PC-3 (cell line): ENCODE results near the gene TRIM40. TPM values are rescaled to one million over a fixed set of nuclear protein-coding genes. Genes with fewer than 3 reads are reported as not detected.
"Not testable (repeated sequence)": the region's sequence is repeated elsewhere in the genome, so short reads cannot be mapped to it uniquely, and the experiment has no call there.

Experiments
- ATAC-seq: fragments of 200-7000 bp; cut with Tn5 transposase; 2 replicates; pipeline ENCODE4 v1.9.1; 2020; ENCODE audit warnings: mild to moderate bottlenecking, moderate library complexity
- BruUV-seq: library from RNA; stranded (reverse); fragments of 400-500 nt; replicated peaks from 2 replicates; lab custom pipeline; 2021; lab: Mats Ljungman, UMichigan
- CTCF ChIA-PET: fragments of 300-600 bp; sonication (Branson Sonifier 250); formaldehyde crosslinking; loops from one replicate; lab custom pipeline; 2022; ENCODE audit warnings: antibody characterized with exemption; lab: Charles Lee
- POLR2A ChIA-PET: fragments of 300-600 bp; sonication (Branson Sonifier 250); formaldehyde crosslinking; loops from one replicate; lab custom pipeline; 2022; ENCODE audit warnings: antibody characterized with exemption; ENCODE audit not compliant: unreplicated experiment; lab: Charles Lee
- DNase-seq: peaks from one replicate; pipeline ENCODE4 v3.0.0-alpha.2; 2015
- H2AFZ ChIP-seq: fragments of 300-600 bp; sonication (generic); 2 replicates; pipeline ENCODE4 v1.6.0; 2016; ENCODE audit warnings: antibody characterized with exemption, low read length
- H3F3A ChIP-seq: fragments of 300-600 bp; sonication (generic); one replicate; pipeline ENCODE4 v1.6.0; 2017; ENCODE audit warnings: antibody characterized with exemption, low read length, control low read depth, mild to moderate bottlenecking; ENCODE audit not compliant: unreplicated experiment
- H3K27ac ChIP-seq: fragments of 300-600 bp; sonication (generic); 2 replicates; pipeline ENCODE4 v1.5.1; 2016; ENCODE audit warnings: mild to moderate bottlenecking, low read length
- H3K27me3 ChIP-seq: fragments of 300-600 bp; sonication (generic); 2 replicates; pipeline ENCODE4 v1.6.1; 2016; ENCODE audit warnings: low read length, mixed read lengths
- H3K36me3 ChIP-seq: fragments of 300-600 bp; sonication (generic); 2 replicates; pipeline ENCODE4 v1.6.1; 2016; ENCODE audit warnings: low read depth, mixed run types, low read length, mixed read lengths
- H3K4me1 ChIP-seq: fragments of 300-600 bp; sonication (generic); 2 replicates; pipeline ENCODE4 v1.5.1; 2016; ENCODE audit warnings: low read length; ENCODE audit not compliant: insufficient read depth
- H3K4me2 ChIP-seq: fragments of 300-600 bp; sonication (generic); 2 replicates; pipeline ENCODE4 v1.6.0; 2016; ENCODE audit warnings: low read length
- H3K4me3 ChIP-seq: fragments of 300-600 bp; sonication (generic); 2 replicates; pipeline ENCODE4 v1.5.1; 2016; ENCODE audit warnings: mild to moderate bottlenecking, low read length, mixed read lengths
- H3K79me2 ChIP-seq: fragments of 300-600 bp; sonication (generic); 2 replicates; pipeline ENCODE4 v1.6.1; 2017; ENCODE audit warnings: low read length, mixed read lengths
- H3K9ac ChIP-seq: fragments of 300-600 bp; sonication (generic); 2 replicates; pipeline ENCODE4 v1.6.0; 2016; ENCODE audit warnings: mild to moderate bottlenecking, low read length
- H3K9me2 ChIP-seq: fragments of 300-600 bp; sonication (generic); replicated peaks from 2 replicates; pipeline ENCODE4 v1.6.1; 2016; ENCODE audit warnings: mixed run types, low read length, mixed read lengths
- H3K9me3 ChIP-seq: fragments of 300-600 bp; sonication (generic); 2 replicates; pipeline ENCODE4 v1.6.1; 2016; ENCODE audit warnings: low read length, mixed read lengths
- H4K20me1 ChIP-seq: fragments of 300-600 bp; sonication (generic); 2 replicates; pipeline ENCODE4 v1.6.1; 2016; ENCODE audit warnings: low read length, mixed read lengths
- CTCF ChIP-seq: fragments of 300-600 bp; sonication (generic); conservative IDR thresholded peaks from 2 replicates; pipeline ENCODE4 v1.5.1; 2017; ENCODE audit warnings: antibody characterized with exemption, low read depth, mild to moderate bottlenecking, low read length
- EZH2 ChIP-seq: fragments of 300-600 bp; sonication (generic); IDR thresholded peaks from one replicate; pipeline ENCODE4 v1.6.1; 2017; ENCODE audit warnings: antibody characterized with exemption, mild to moderate bottlenecking, low read length; ENCODE audit not compliant: unreplicated experiment
- EZH2phosphoT487 ChIP-seq: fragments of 300-600 bp; sonication (generic); IDR thresholded peaks from 2 replicates; pipeline ENCODE4 v1.6.1; 2018; ENCODE audit warnings: mild to moderate bottlenecking, antibody characterized with exemption, low read length, borderline replicate concordance
- intact Hi-C: fragments of 100-400 bp; cut with micrococcal nuclease; formaldehyde crosslinking; loops from 2 replicates; pipeline ENCODE4 v1.9.0; 2023
- total RNA-seq: library from RNA; depleted of rRNA; stranded (reverse); fragments of >200 nt; gene quantifications from 2 replicates; pipeline ENCODE4 v1.2.3, GENCODE V29; 2014

TRIM40 gene
- total RNA-seq, 1 experiment from 2014 or later: not detected

DNA sequence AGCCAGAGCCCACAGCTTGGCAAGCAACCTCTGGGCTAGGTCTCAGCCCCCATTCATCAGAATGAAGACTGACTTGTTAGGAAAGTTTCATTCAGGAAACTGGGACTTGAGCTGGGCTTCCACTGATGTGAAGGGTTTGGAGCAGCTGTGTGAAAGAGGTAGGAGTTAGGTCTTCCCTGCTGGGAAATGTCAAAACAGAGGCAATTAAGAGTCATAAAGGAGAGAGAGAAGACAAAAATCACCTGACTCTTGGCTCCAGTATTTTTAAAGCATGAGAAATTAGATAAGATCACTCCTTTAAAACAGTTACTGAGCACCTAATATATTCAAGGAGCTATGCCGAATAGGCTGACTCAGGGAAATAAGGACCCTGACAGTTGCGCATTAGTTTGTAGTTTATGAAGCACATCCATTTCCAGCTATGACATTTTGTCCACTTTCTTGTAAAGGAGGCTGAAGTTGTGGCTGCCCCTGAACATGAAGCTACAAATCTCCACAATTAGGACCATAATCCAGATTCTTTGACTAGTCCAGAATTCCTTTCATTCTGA, 3.9 kb upstream of the TRIM40 start:
- no peaks in the 10 kb centered on the region for H3K9me2 ChIP-seq
- H3K9ac ChIP-seq: no peak overlapping the region
- BruUV-seq: no TSS peak
- no peak for TF ChIP-seq CTCF
- TF ChIP-seq EZH2: no peak
- TF ChIP-seq EZH2phosphoT487: no peak
- H3K9me3 ChIP-seq: no peaks in the 10 kb centered on the region
- intact Hi-C loops: loop anchor here (1.0 to 5.0 kb wide), 2 partner anchors 29 to 40 kb away; no protein-coding TSS in a partner anchor
- H3K4me2 ChIP-seq: no peak overlapping the region
- H3K4me3 ChIP-seq: no peak overlapping the region
- no peaks in the 10 kb centered on the region for H4K20me1 ChIP-seq
- no peak for DNase-seq
- no peak for ATAC-seq
- no peaks in the 10 kb centered on the region for H3K79me2 ChIP-seq
- no peak overlapping the region for H2AFZ ChIP-seq
- ChIA-PET CTCF (interaction anchor here (0.6 to 5.7 kb wide), 2 partner anchors 12 to 28 kb away, joined by 3 to 107 read pairs; no protein-coding TSS in a partner anchor), POLR2A (interaction anchor here (0.7 kb wide), 1 partner anchor 155 kb away, joined by 3 read pairs; no protein-coding TSS in a partner anchor)
- H3F3A ChIP-seq: no peaks in the 10 kb centered on the region
- no peaks in the 10 kb centered on the region for H3K27me3 ChIP-seq
- H3K36me3 ChIP-seq: no peaks in the 10 kb centered on the region
- peaks cover 23% of the 10 kb centered on the region for H3K4me1 ChIP-seq
- no peak overlapping the region for H3K27ac ChIP-seq

DNA sequence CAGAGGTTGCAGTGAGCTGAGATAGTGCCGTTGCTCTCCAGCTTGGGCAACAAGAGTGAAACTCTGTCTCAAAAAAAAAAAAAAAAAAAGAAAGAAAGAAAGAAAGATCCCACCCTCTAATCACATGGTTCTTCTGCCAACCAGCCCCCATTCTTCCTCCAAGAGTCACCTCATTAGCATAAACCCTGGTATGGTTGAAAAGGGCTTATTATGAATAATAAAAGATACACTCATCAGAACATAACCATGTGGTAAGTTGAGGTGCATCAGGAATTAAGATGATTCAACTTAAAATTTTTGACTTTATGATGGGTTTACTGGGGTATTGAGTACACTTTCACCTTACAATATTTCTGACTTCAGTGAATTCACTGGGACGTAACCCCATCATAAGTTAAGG, 793 bp upstream of the TRIM40 start:
- Histone ChIP-seq H3K4me1 (peaks cover 15% of the 10 kb centered on the region), H3F3A (no peaks in the 10 kb centered on the region), H3K27ac (no peak overlapping the region), H3K79me2 (no peaks in the 10 kb centered on the region), H3K9me3 (no peaks in the 10 kb centered on the region), H4K20me1 (no peaks in the 10 kb centered on the region), H2AFZ (no peak overlapping the region), H3K36me3 (no peaks in the 10 kb centered on the region), H3K9ac (no peak overlapping the region), H3K4me3 (no peak overlapping the region), H3K27me3 (no peaks in the 10 kb centered on the region), H3K9me2 (no peaks in the 10 kb centered on the region), H3K4me2 (no peak overlapping the region)
- no peak for TF ChIP-seq CTCF
- no peak for TF ChIP-seq EZH2
- BruUV-seq: no TSS peak
- POLR2A ChIA-PET: no interaction called here
- DNase-seq (no peak), ATAC-seq (no peak)
- CTCF ChIA-PET: no interaction called here
- intact Hi-C loops: no loop called here

- Histone ChIP-seq H3K79me2 (no peaks in the 10 kb centered on the region), H3K27ac (no peak overlapping the region), H3K9me2 (no peaks in the 10 kb centered on the region), H3K4me3 (no peak overlapping the region), H3K36me3 (no peaks in the 10 kb centered on the region), H3K9ac (no peak overlapping the region), H3K4me2 (no peak overlapping the region), H2AFZ (no peak overlapping the region), H4K20me1 (no peaks in the 10 kb centered on the region), H3K4me1 (peaks cover 8% of the 10 kb centered on the region), H3K9me3 (no peaks in the 10 kb centered on the region), H3F3A (no peaks in the 10 kb centered on the region), H3K27me3 (no peaks in the 10 kb centered on the region)
- POLR2A ChIA-PET: no interaction called here
- DNase-seq (no peak), ATAC-seq (no peak)
- intact Hi-C loops: no loop called here
- TF ChIP-seq EZH2phosphoT487 (no peak), EZH2 (no peak), CTCF (no peak)
- no TSS peak for BruUV-seq
- CTCF ChIA-PET: no interaction called here
Observed at GRCh38 chr6:30136570-30137286, 788 bp downstream of the TRIM40 start.

DNA sequence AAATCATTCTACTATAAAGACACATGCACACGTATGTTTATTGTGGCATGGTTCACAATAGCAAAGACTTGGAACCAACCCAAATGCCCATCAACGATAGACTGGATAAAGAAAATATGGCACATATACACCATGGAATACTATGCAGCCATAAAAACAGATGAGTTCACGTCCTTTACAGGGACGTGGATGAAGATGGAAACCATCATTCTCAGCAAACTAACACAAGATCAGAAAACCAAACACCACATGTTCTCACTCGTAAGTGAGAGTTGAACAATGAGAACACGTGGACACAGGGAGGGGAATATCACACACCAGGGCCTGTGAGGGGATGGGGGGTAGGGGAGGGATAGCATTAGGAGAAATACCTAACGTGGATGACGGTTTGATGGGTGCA, 4.3 kb downstream of the TRIM40 start:
- H2AFZ ChIP-seq, H3K4me2 ChIP-seq, H3K9ac ChIP-seq, intact Hi-C loops, POLR2A ChIA-PET, H3K9me3 ChIP-seq, H3K4me1 ChIP-seq, H3K79me2 ChIP-seq, H3K27ac ChIP-seq, H3K36me3 ChIP-seq, H3F3A ChIP-seq, H4K20me1 ChIP-seq, ATAC-seq, H3K9me2 ChIP-seq, DNase-seq, BruUV-seq, CTCF ChIA-PET, H3K4me3 ChIP-seq: not testable (repeated sequence)
- peaks cover 11% of the 10 kb centered on the region; the same call in 1 of the 2 replicates for H3K27me3 ChIP-seq
